Mononuclear cell (primary cell): ENCODE data around the gene WNT4. TPM values are rescaled to one million over a fixed set of nuclear protein-coding genes. Genes with fewer than 3 reads are reported as not detected.

Source experiments
- H3K27me3 ChIP-seq: 2 replicates; pipeline ENCODE4 v1.6.0; 2011; ENCODE audit warnings: low read length, control low read depth; ENCODE audit not compliant: insufficient read depth
- H3K4me1 ChIP-seq: 2 replicates; pipeline ENCODE4 v1.5.1; 2011; ENCODE audit warnings: mild to moderate bottlenecking, low read length, control low read depth; ENCODE audit not compliant: insufficient read depth
- H3K4me3 ChIP-seq: 2 replicates; pipeline ENCODE4 v1.5.1; 2011; ENCODE audit warnings: mild to moderate bottlenecking, low read length, moderate library complexity
- H3K9me3 ChIP-seq: 2 replicates; pipeline ENCODE4 v1.5.1; 2011; ENCODE audit warnings: low read depth, mild to moderate bottlenecking, control low read depth, low read length
- total RNA-seq: library from RNA; depleted of rRNA; stranded (reverse); fragments of >200 nt; gene quantifications from one replicate; pipeline ENCODE4 v1.2.3, GENCODE V29; 2012

The WNT4 gene
- not detected for total RNA-seq

GRCh38 chr1:22143065-22144033 lies at the start of gene WNT4:
WNT4 (minus strand) TSS chr1:22143097; CDS start chr1:22142922, 175 bp downstream.
- Histone ChIP-seq H3K4me3 (no peak within 1 kb of the TSS), H3K4me1 (peaks cover 6% of the 10 kb centered on the region), H3K27me3 (peaks cover 38% of the 10 kb centered on the region), H3K9me3 (no peaks in the 10 kb centered on the region)

- Histone ChIP-seq H3K9me3 (no peaks in the 10 kb centered on the region), H3K4me3 (no peak overlapping the region), H3K4me1 (no peaks in the 10 kb centered on the region), H3K27me3 (no peaks in the 10 kb centered on the region)
Observed at GRCh38 chr1:22190731-22191130, 47.8 kb upstream of the WNT4 start.

- H3K9me3 ChIP-seq = no peaks in the 10 kb centered on the region
- H3K4me1 ChIP-seq = no peaks in the 10 kb centered on the region
- no peaks in the 10 kb centered on the region for H3K27me3 ChIP-seq
- no peak overlapping the region for H3K4me3 ChIP-seq
Observed at GRCh38 chr1:22190251-22190650, 47.4 kb upstream of the WNT4 start.

- Histone ChIP-seq H3K4me1 (no peaks in the 10 kb centered on the region), H3K4me3 (no peak overlapping the region), H3K27me3 (no peaks in the 10 kb centered on the region), H3K9me3 (no peaks in the 10 kb centered on the region)
Observed at GRCh38 chr1:22189619-22190018, 46.7 kb upstream of the WNT4 start.

GRCh38 chr1:22188914-22189313 lies 46.0 kb upstream of the WNT4 start:
- H3K4me1 ChIP-seq = no peaks in the 10 kb centered on the region
- H3K27me3 ChIP-seq = no peaks in the 10 kb centered on the region
- H3K4me3 ChIP-seq = no peak overlapping the region
- H3K9me3 ChIP-seq = no peaks in the 10 kb centered on the region

- H3K9me3 ChIP-seq = no peaks in the 10 kb centered on the region
- no peaks in the 10 kb centered on the region for H3K27me3 ChIP-seq
- no peaks in the 10 kb centered on the region for H3K4me1 ChIP-seq
- H3K4me3 ChIP-seq = no peak overlapping the region
Observed at GRCh38 chr1:22188436-22188835, 45.5 kb upstream of the WNT4 start.

GRCh38 chr1:22186311-22186710 lies 43.4 kb upstream of the WNT4 start:
- Histone ChIP-seq H3K4me1 (no peaks in the 10 kb centered on the region), H3K4me3 (no peak overlapping the region), H3K27me3 (no peaks in the 10 kb centered on the region), H3K9me3 (no peaks in the 10 kb centered on the region)

GRCh38 chr1:22184892-22185612 lies 42.2 kb upstream of the WNT4 start:
- H3K27me3 ChIP-seq = no peaks in the 10 kb centered on the region
- H3K4me3 ChIP-seq = no peak overlapping the region
- no peaks in the 10 kb centered on the region for H3K9me3 ChIP-seq
- H3K4me1 ChIP-seq = no peaks in the 10 kb centered on the region

GRCh38 chr1:22184454-22184853 lies 41.6 kb upstream of the WNT4 start:
- no peaks in the 10 kb centered on the region for H3K27me3 ChIP-seq
- H3K4me3 ChIP-seq = no peak overlapping the region

GRCh38 chr1:22182715-22183114 lies 39.8 kb upstream of the WNT4 start:
- H3K4me3 ChIP-seq = no peak overlapping the region
- H3K27me3 ChIP-seq = no peaks in the 10 kb centered on the region
- H3K9me3 ChIP-seq = no peaks in the 10 kb centered on the region
- no peaks in the 10 kb centered on the region for H3K4me1 ChIP-seq

More at GRCh38 chr1:22184454-22184853, 41.6 kb upstream of the WNT4 start:
- Histone ChIP-seq H3K9me3 (no peaks in the 10 kb centered on the region), H3K4me1 (no peaks in the 10 kb centered on the region)

- no peak overlapping the region for H3K4me3 ChIP-seq
- no peaks in the 10 kb centered on the region for H3K9me3 ChIP-seq
- no peaks in the 10 kb centered on the region for H3K4me1 ChIP-seq
- H3K27me3 ChIP-seq = no peaks in the 10 kb centered on the region
Observed at GRCh38 chr1:22179197-22179803, 36.4 kb upstream of the WNT4 start.

- H3K4me3 ChIP-seq = no peak overlapping the region
- H3K27me3 ChIP-seq = no peaks in the 10 kb centered on the region
- H3K4me1 ChIP-seq = no peaks in the 10 kb centered on the region
- no peaks in the 10 kb centered on the region for H3K9me3 ChIP-seq
Observed at GRCh38 chr1:22177354-22178003, 34.6 kb upstream of the WNT4 start.

- Histone ChIP-seq H3K27me3 (no peaks in the 10 kb centered on the region), H3K9me3 (no peaks in the 10 kb centered on the region), H3K4me1 (no peaks in the 10 kb centered on the region), H3K4me3 (no peak overlapping the region)
Observed at GRCh38 chr1:22176258-22176657, 33.4 kb upstream of the WNT4 start.

GRCh38 chr1:22174446-22175220 lies 31.7 kb upstream of the WNT4 start:
- H3K4me1 ChIP-seq = no peaks in the 10 kb centered on the region
- H3K27me3 ChIP-seq = no peaks in the 10 kb centered on the region
- H3K9me3 ChIP-seq = no peaks in the 10 kb centered on the region
- no peak overlapping the region for H3K4me3 ChIP-seq
